T-helper 1 cell treated with Interleukin-12 subunit alpha and Interleukin-12 subunit beta and Interleukin-4 antibody, amounts not matched to agents 30 ng/mL and 1 ng/mL, for 36 hours (primary cell): ENCODE results near the gene CAPZA1. TPM values are rescaled to one million over a fixed set of nuclear protein-coding genes. Genes with fewer than 3 reads are reported as not detected.
"Not testable (repeated sequence)": the region's sequence is repeated elsewhere in the genome, so short reads cannot be mapped to it uniquely, and the experiment has no call there.

ENCODE experiments used
- intact Hi-C: fragments of 100-400 bp; cut with micrococcal nuclease; formaldehyde crosslinking; loops from one replicate; pipeline ENCODE4 v1.15.1; 2024
- total RNA-seq: library from RNA; stranded (reverse); gene quantifications from 2 replicates; pipeline ENCODE4 v1.2.3, GENCODE V29; 2022

Gene CAPZA1
- total RNA-seq, 1 donor from 2014 or later: 249 TPM

GRCh38 chr1:112626193-112626592, 6.6 kb downstream of the CAPZA1 start:
- intact Hi-C loops: no loop called here

GRCh38 chr1:112626887-112627286, 7.3 kb downstream of the CAPZA1 start:
- intact Hi-C loops: no loop called here

GRCh38 chr1:112628516-112628915, 8.9 kb downstream of the CAPZA1 start:
- intact Hi-C loops: loop anchor here (2.0 kb wide), 1 partner anchor 18 kb away; no protein-coding TSS in a partner anchor

GRCh38 chr1:112629256-112629655, 9.6 kb downstream of the CAPZA1 start:
- intact Hi-C loops: loop anchor here (2.0 kb wide), 1 partner anchor 18 kb away; no protein-coding TSS in a partner anchor

- intact Hi-C loops: no loop called here
Measured at GRCh38 chr1:112633628-112634027, 14.0 kb downstream of the CAPZA1 start.

GRCh38 chr1:112634367-112634766, 14.7 kb downstream of the CAPZA1 start:
- intact Hi-C loops: no loop called here

- intact Hi-C loops: no loop called here
Measured at GRCh38 chr1:112636056-112636455, 16.4 kb downstream of the CAPZA1 start.

GRCh38 chr1:112636597-112637253, 17.1 kb downstream of the CAPZA1 start:
- intact Hi-C loops: no loop called here

- intact Hi-C loops: no loop called here
Measured at GRCh38 chr1:112637254-112638109, 17.9 kb downstream of the CAPZA1 start.

- intact Hi-C loops: no loop called here
Measured at GRCh38 chr1:112638110-112638428, 18.4 kb downstream of the CAPZA1 start.

GRCh38 chr1:112640437-112640836, 20.8 kb downstream of the CAPZA1 start:
- intact Hi-C loops: not testable (repeated sequence)

- intact Hi-C loops: no loop called here
Measured at GRCh38 chr1:112643080-112643479, 23.4 kb downstream of the CAPZA1 start.

GRCh38 chr1:112646225-112646624, 26.6 kb downstream of the CAPZA1 start:
- intact Hi-C loops: loop anchor here (2.0 kb wide), 1 partner anchor 17 kb away; no protein-coding TSS in a partner anchor

- intact Hi-C loops: no loop called here
Measured at GRCh38 chr1:112651205-112651604, 31.6 kb downstream of the CAPZA1 start.

GRCh38 chr1:112665857-112666256, 46.2 kb downstream of the CAPZA1 start:
- intact Hi-C loops: no loop called here

- intact Hi-C loops: no loop called here
Measured at GRCh38 chr1:112666946-112667345, 47.3 kb downstream of the CAPZA1 start.

GRCh38 chr1:112672009-112672408, 52.4 kb downstream of the CAPZA1 start:
- intact Hi-C loops: loop anchor here (10.0 kb wide), 1 partner anchor 167 kb away; the partner anchor contains the start of gene WNT2B

GRCh38 chr1:112672842-112673241, 53.2 kb downstream of the CAPZA1 start:
- intact Hi-C loops: loop anchor here (10.0 kb wide), 1 partner anchor 168 kb away; the partner anchor contains the start of gene WNT2B

- intact Hi-C loops: loop anchor here (1.0 to 10.0 kb wide), 4 partner anchors 31 to 169 kb away; partner anchors contain the start of genes CAPZA1, PPM1J, ST7L and WNT2B
Measured at GRCh38 chr1:112673592-112674439, 54.2 kb downstream of the CAPZA1 start.

GRCh38 chr1:112674440-112674985, 54.9 kb downstream of the CAPZA1 start, which contains the start of gene MOV10:
Gene MOV10, plus strand, starts transcription at chr1:112674659. Its CDS starts 254 bp downstream, at chr1:112674913.
- intact Hi-C loops: loop anchor here (1.0 to 10.0 kb wide), 4 partner anchors 31 to 170 kb away; partner anchors contain the start of genes CAPZA1, PPM1J, ST7L and WNT2B
